ENCODE results near the gene CILP2. TPM values are rescaled to one million over a fixed set of nuclear protein-coding genes. Genes with fewer than 3 reads are reported as not detected.

The CILP2 gene
- total RNA-seq, 1 donor from 2014 or later, result 1.1 TPM

DNA sequence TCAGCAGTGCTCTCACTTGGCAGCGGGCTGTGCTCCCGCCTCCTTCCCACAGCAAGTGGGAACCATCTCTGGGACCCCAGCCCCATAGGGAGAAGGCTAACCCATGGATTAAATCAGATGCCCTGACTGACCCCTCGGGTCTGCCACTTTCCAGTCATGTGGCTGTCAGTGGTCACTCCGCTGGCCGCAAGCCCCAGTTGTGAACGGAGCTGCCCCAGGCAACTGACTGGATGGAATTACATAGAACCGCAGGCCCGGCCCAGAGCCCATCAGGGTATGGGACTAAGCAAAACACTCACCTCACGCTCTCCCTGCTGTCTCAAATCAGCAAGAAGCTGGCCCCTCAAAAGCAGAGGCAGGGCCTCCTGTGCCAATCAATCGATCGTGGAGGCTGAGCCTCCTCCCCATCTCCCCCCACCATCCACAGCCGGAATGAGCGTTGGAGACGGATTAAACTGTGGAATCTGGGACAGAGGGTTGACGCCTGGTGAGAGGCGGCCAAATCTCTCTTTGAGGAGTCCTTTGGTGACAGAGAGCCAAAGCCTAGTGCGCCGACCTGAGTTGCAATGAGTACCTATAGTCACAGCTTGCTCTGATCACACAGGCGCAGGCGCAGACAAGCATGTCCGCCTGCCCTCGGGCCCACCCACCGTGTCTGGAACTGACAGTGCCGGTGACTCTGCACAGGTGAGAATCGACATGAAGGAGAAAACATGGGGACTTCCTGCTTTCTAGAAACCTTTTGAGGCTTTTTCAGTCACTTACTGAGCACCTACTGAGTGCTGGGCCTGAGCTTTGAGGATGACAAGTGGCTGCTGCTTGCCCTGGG lies 41.7 kb downstream of the CILP2 start:
- H3K27me3 Mint-ChIP-seq (ENCODE audit: unreplicated experiment), result no peaks in the 10 kb centered on the region
- TF ChIP-seq, protein P1, sequence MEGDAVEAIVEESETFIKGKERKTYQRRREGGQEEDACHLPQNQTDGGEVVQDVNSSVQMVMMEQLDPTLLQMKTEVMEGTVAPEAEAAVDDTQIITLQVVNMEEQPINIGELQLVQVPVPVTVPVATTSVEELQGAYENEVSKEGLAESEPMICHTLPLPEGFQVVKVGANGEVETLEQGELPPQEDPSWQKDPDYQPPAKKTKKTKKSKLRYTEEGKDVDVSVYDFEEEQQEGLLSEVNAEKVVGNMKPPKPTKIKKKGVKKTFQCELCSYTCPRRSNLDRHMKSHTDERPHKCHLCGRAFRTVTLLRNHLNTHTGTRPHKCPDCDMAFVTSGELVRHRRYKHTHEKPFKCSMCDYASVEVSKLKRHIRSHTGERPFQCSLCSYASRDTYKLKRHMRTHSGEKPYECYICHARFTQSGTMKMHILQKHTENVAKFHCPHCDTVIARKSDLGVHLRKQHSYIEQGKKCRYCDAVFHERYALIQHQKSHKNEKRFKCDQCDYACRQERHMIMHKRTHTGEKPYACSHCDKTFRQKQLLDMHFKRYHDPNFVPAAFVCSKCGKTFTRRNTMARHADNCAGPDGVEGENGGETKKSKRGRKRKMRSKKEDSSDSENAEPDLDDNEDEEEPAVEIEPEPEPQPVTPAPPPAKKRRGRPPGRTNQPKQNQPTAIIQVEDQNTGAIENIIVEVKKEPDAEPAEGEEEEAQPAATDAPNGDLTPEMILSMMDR (IDR thresholded peaks at IDR 0.05), result no peak
- no peak overlapping the region for H3K4me3 Mint-ChIP-seq (ENCODE audit: unreplicated experiment)
- H3K27ac Mint-ChIP-seq (ENCODE audit: unreplicated experiment), result no peak overlapping the region
- H3K9me3 Mint-ChIP-seq (ENCODE audit: unreplicated experiment), result no peaks in the 10 kb centered on the region
- H3K36me3 Mint-ChIP-seq (ENCODE audit: unreplicated experiment), result no peaks in the 10 kb centered on the region
- DNase-seq (ENCODE audit: extremely low spot score, unreplicated experiment), result no peak
- no peaks in the 10 kb centered on the region for H3K4me1 Mint-ChIP-seq (ENCODE audit: unreplicated experiment)

DNA sequence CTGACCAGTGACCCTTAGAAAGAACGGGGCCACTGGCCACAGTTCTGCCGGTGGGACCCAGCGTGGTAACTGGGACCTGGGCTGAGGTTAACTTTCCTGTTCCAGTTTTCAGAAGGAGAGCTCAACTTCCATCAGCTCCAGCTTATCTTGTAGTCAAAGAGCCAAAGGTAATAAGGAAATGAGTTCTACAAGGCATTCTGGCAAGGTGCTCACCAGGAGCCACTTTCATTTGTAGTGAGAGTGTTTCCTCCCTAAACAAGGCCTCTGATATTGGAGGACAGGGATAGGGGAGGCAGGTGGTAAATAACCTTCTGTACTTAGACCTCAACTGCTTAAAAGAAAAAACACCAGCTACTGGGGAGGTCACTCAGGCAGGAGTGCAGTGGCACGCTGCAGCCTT lies 42.4 kb downstream of the CILP2 start:
- Mint-ChIP-seq H3K4me1 (ENCODE audit: unreplicated experiment) (no peaks in the 10 kb centered on the region), H3K27me3 (ENCODE audit: unreplicated experiment) (no peaks in the 10 kb centered on the region), H3K9me3 (ENCODE audit: unreplicated experiment) (no peaks in the 10 kb centered on the region), H3K36me3 (ENCODE audit: unreplicated experiment) (no peaks in the 10 kb centered on the region), H3K4me3 (ENCODE audit: unreplicated experiment) (no peak overlapping the region), H3K27ac (ENCODE audit: unreplicated experiment) (no peak overlapping the region)
- no peak for DNase-seq (ENCODE audit: extremely low spot score, unreplicated experiment)
- TF ChIP-seq, protein P1 (IDR thresholded peaks at IDR 0.05), result no peak

DNA sequence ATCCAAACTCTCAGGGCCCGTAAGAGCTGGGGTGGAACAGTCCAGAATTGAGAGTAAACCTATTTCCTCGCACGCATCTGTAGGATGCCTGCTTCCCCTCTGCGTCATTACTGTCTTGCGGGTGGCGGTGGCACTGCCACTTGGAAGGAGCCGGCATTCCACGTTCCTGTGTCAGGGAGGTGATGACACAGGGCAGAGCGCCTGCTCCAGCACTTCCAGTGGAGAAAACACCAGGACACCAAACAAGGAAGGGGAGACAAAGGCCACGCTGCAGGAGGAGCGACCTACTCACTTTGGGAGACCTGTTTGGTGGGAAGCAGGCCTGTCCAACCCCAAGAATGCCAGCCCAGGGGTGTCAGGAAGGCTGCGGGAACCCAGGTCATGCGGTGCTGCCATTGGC lies 43.3 kb downstream of the CILP2 start:
- H3K4me1 Mint-ChIP-seq (ENCODE audit: unreplicated experiment), result no peaks in the 10 kb centered on the region
- no peaks in the 10 kb centered on the region for H3K27me3 Mint-ChIP-seq (ENCODE audit: unreplicated experiment)
- no peak overlapping the region for H3K4me3 Mint-ChIP-seq (ENCODE audit: unreplicated experiment)
- no peak overlapping the region for H3K27ac Mint-ChIP-seq (ENCODE audit: unreplicated experiment)
- no peaks in the 10 kb centered on the region for H3K9me3 Mint-ChIP-seq (ENCODE audit: unreplicated experiment)
- DNase-seq (ENCODE audit: extremely low spot score, unreplicated experiment), result no peak
- TF ChIP-seq, protein P1 (IDR thresholded peaks at IDR 0.05), result no peak
- no peaks in the 10 kb centered on the region for H3K36me3 Mint-ChIP-seq (ENCODE audit: unreplicated experiment)

DNA sequence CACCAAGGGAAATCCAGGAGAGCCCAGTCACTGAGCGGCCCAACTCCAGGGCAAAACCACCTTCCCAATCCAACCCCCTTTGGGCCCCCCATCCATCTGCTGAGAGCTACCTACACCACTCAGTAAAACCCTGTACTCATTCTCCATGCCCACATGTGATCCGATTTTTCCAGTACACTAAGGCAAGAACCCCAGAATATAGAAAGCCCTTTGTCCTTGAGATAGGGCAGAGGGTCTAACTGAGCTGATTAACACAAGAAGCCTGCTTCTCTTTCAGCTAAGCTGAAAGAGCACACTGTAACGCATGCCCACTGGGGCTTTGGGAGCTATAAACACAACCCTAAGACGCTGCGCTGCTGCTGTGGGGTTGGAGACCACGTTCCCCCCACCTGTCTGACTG lies 44.4 kb downstream of the CILP2 start:
- no peaks in the 10 kb centered on the region for H3K9me3 Mint-ChIP-seq (ENCODE audit: unreplicated experiment)
- no peaks in the 10 kb centered on the region for H3K27me3 Mint-ChIP-seq (ENCODE audit: unreplicated experiment)
- no peak overlapping the region for H3K27ac Mint-ChIP-seq (ENCODE audit: unreplicated experiment)
- TF ChIP-seq, protein P1 (IDR thresholded peaks at IDR 0.05), result no peak
- no peak for DNase-seq (ENCODE audit: extremely low spot score, unreplicated experiment)
- H3K4me1 Mint-ChIP-seq (ENCODE audit: unreplicated experiment), result no peaks in the 10 kb centered on the region
- no peaks in the 10 kb centered on the region for H3K36me3 Mint-ChIP-seq (ENCODE audit: unreplicated experiment)
- H3K4me3 Mint-ChIP-seq (ENCODE audit: unreplicated experiment), result no peak overlapping the region

DNA sequence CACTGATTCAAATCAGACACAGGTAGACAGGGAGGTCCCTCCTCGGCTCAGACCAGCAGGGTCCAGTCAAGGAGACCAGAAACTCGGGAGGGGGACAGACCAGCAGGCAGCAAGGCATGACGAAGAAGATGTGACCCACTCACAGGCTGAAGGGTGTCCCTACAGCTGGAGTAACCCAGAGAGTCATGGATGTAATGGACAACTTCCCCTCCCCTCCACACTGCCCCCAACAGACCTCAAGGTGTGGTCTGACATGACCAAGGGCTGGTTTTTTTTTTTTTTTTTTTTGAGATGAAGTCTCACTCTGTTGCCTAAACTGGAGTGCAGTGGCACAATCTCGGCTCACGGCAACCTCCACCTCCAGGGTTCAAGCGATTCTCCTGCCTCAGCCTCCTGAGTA lies 46.3 kb downstream of the CILP2 start:
- H3K9me3 Mint-ChIP-seq (ENCODE audit: unreplicated experiment), result no peaks in the 10 kb centered on the region
- no peak overlapping the region for H3K27ac Mint-ChIP-seq (ENCODE audit: unreplicated experiment)
- DNase-seq (ENCODE audit: extremely low spot score, unreplicated experiment), result no peak
- no peaks in the 10 kb centered on the region for H3K27me3 Mint-ChIP-seq (ENCODE audit: unreplicated experiment)
- H3K4me3 Mint-ChIP-seq (ENCODE audit: unreplicated experiment), result no peak overlapping the region
- no peaks in the 10 kb centered on the region for H3K4me1 Mint-ChIP-seq (ENCODE audit: unreplicated experiment)
- H3K36me3 Mint-ChIP-seq (ENCODE audit: unreplicated experiment), result no peaks in the 10 kb centered on the region
- TF ChIP-seq, protein P1 (IDR thresholded peaks at IDR 0.05), result no peak

All from osteocyte (in vitro differentiated cells).